Mammary epithelial cell (primary cell): ENCODE results near the gene EEA1.

ENCODE experiments used
- CTCF ChIP-seq, 2 donors: IDR thresholded peaks in 1 of 2; conservative IDR thresholded peaks in 1 of 2; 2 replicates each; pipeline ENCODE4 v1.5.1; 2011 to 2012; ENCODE audit warnings: inconsistent platforms in 2 of 2, low read length in 2 of 2, mild to moderate bottlenecking in 2 of 2, control low read depth in 1 of 2, low read depth in 1 of 2; ENCODE audit not compliant: insufficient read depth in 1 of 2; ENCODE audit errors: extremely low read depth in 1 of 2
- EZH2 ChIP-seq: IDR thresholded peaks from 2 replicates; pipeline ENCODE4 v1.6.1; 2012; ENCODE audit warnings: low read length, inconsistent platforms, borderline replicate concordance

- TF ChIP-seq CTCF (conservative IDR thresholded peaks at IDR 0.05 in 1 of 2, IDR thresholded peaks at IDR 0.05 in 1 of 2; ENCODE audit: extremely low read depth in 1 of 2, insufficient read depth in 1 of 2, low read depth in 1 of 2, low read length in 2 of 2): no peak
- TF ChIP-seq EZH2: no peak
These were observed 169.3 kb downstream of the EEA1 start for GRCh38 chr12:92759634-92760268.
